Loucy (cell line): ENCODE results near the gene SNAP23.

ENCODE experiments used
- CTCF ChIP-seq: fragments of 200-600 bp; sonication (generic); conservative IDR thresholded peaks from 2 replicates; pipeline ENCODE4 v1.5.1; 2014; ENCODE audit warnings: mild to moderate bottlenecking, antibody characterized with exemption, low read length
- EZH2phosphoT487 ChIP-seq: fragments of 200-600 bp; IDR thresholded peaks from 2 replicates; pipeline ENCODE4 v1.6.1; 2018; ENCODE audit warnings: antibody characterized with exemption, mild to moderate bottlenecking, moderate library complexity, borderline replicate concordance

- TF ChIP-seq CTCF (no peak), EZH2phosphoT487 (no peak)
These were observed 15.0 kb downstream of the SNAP23 start for GRCh38 chr15:42510258-42511006.
